Colon (tissue), 2 donors: ENCODE data around the gene UCMA.

Experiments
- FAIRE-seq: peaks from 2 replicates; lab custom pipeline; 2012; peaks lifted over from hg19 to GRCh38; lab: Jason Lieb, UNC
- donor health status: control.
- donor health status: control.

The UCMA gene

GRCh38 chr10:13184730-13185514, 49.3 kb downstream of the UCMA start:
- FAIRE-seq = no peak

GRCh38 chr10:13184276-13184675, 49.9 kb downstream of the UCMA start:
- no peak for FAIRE-seq

GRCh38 chr10:13183625-13184024, 50.5 kb downstream of the UCMA start:
- no peak for FAIRE-seq

- FAIRE-seq = no peak
Measured at GRCh38 chr10:13182424-13182823, 51.8 kb downstream of the UCMA start.

- FAIRE-seq = no peak
Measured at GRCh38 chr10:13180788-13181187, 53.4 kb downstream of the UCMA start.

- FAIRE-seq = no peak
Measured at GRCh38 chr10:13173616-13174015, 60.6 kb downstream of the UCMA start.
